GM19467 (cell line): ENCODE data around the gene NTRK2.
A peak's percentile ranks its signal among the peaks of the same experiment; 100 is the strongest.

Experiments
- ATAC-seq: cut with Tn5 transposase; IDR thresholded peaks from one replicate; pipeline ENCODE4 v1.9.1; 2021; ENCODE audit warnings: mild to moderate bottlenecking, moderate library complexity; ENCODE audit not compliant: unreplicated experiment

The NTRK2 gene

GRCh38 chr9:84669288-84670137 lies at the start of gene NTRK2:
Gene NTRK2, plus strand, starts transcription at chr9:84669729. Its CDS starts 1,020 bp downstream, at chr9:84670749.
- ATAC-seq = no peak

GRCh38 chr9:84620338-84620737 lies 49.2 kb upstream of the NTRK2 start:
- ATAC-seq = no peak

GRCh38 chr9:84621811-84622210 lies 47.7 kb upstream of the NTRK2 start:
- no peak for ATAC-seq

GRCh38 chr9:84622981-84623380 lies 46.5 kb upstream of the NTRK2 start:
- ATAC-seq = no peak

GRCh38 chr9:84636436-84636835 lies 33.1 kb upstream of the NTRK2 start:
- ATAC-seq = no peak

- no peak for ATAC-seq
Measured at GRCh38 chr9:84642553-84643141, 26.9 kb upstream of the NTRK2 start.

- ATAC-seq = no peak
Measured at GRCh38 chr9:84647699-84648098, 21.8 kb upstream of the NTRK2 start.

GRCh38 chr9:84652496-84653120 lies 16.9 kb upstream of the NTRK2 start:
- ATAC-seq = no peak

GRCh38 chr9:84655447-84655846 lies 14.1 kb upstream of the NTRK2 start:
- no peak for ATAC-seq

GRCh38 chr9:84659313-84659712 lies 10.2 kb upstream of the NTRK2 start:
- ATAC-seq = no peak

- ATAC-seq = no peak
Measured at GRCh38 chr9:84659773-84660172, 9.8 kb upstream of the NTRK2 start.

- ATAC-seq = no peak
Measured at GRCh38 chr9:84667571-84668195, 1.8 kb upstream of the NTRK2 start.

GRCh38 chr9:84668196-84669012 lies 1.1 kb upstream of the NTRK2 start:
- peak; percentile 71 for ATAC-seq

GRCh38 chr9:84669013-84669287 lies 579 bp upstream of the NTRK2 start:
- no peak for ATAC-seq

GRCh38 chr9:84670138-84671041 lies 861 bp downstream of the NTRK2 start:
- ATAC-seq = no peak

- no peak for ATAC-seq
Measured at GRCh38 chr9:84671586-84672521, 2.3 kb downstream of the NTRK2 start.

GRCh38 chr9:84673806-84674205 lies 4.3 kb downstream of the NTRK2 start:
- no peak for ATAC-seq

GRCh38 chr9:84677080-84677479 lies 7.6 kb downstream of the NTRK2 start:
- no peak for ATAC-seq

GRCh38 chr9:84679571-84679970 lies 10.0 kb downstream of the NTRK2 start:
- no peak for ATAC-seq
